K562 (cell line): ENCODE results near the gene LRRC4B. TPM values are rescaled to one million over a fixed set of nuclear protein-coding genes. Genes with fewer than 3 reads are reported as not detected.

ENCODE experiments used
- ARID3A ChIP-seq: IDR thresholded peaks from 2 replicates; pipeline ENCODE4 v1.6.1; 2012; ENCODE audit warnings: low read depth, low read length, improper control_type of control experiment, borderline replicate concordance
- ATF6 ChIP-seq: sonication (generic); formaldehyde crosslinking; IDR thresholded peaks from 2 replicates; pipeline ENCODE4 v1.4.0; 2020; ENCODE audit warnings: mild to moderate bottlenecking, missing genetic modification reagents
- CC2D1A ChIP-seq: fragments of 450-650 bp; IDR thresholded peaks from 2 replicates; pipeline ENCODE4 v1.6.1; 2017; ENCODE audit warnings: mild to moderate bottlenecking
- DIDO1 ChIP-seq: fragments of 450-650 bp; IDR thresholded peaks from 2 replicates; pipeline ENCODE4 v1.6.1; 2016; ENCODE audit warnings: low read depth, missing biosample characterization, missing genetic modification characterization
- NCOR1 ChIP-seq: fragments of 450-650 bp; IDR thresholded peaks from 2 replicates; pipeline ENCODE4 v1.6.1; 2016; ENCODE audit warnings: mild to moderate bottlenecking, moderate library complexity
- REST ChIP-seq, 2 experiments: fragments of 450-650 bp; formaldehyde crosslinking in 1 of 2; IDR thresholded peaks; 2 replicates each; pipeline versions ENCODE4 v1.4.0 to v1.6.1; 2014 to 2020; ENCODE audit warnings: mild to moderate bottlenecking in 2 of 2, borderline replicate concordance in 1 of 2, low read depth in 1 of 2
- SFPQ ChIP-seq: fragments of 200-400 bp; formaldehyde crosslinking; IDR thresholded peaks from 2 replicates; pipeline ENCODE4 v1.6.1; 2017; ENCODE audit warnings: mild to moderate bottlenecking, low read depth, low read length, moderate library complexity
- TFE3 ChIP-seq: fragments of 450-650 bp; formaldehyde crosslinking; IDR thresholded peaks from 2 replicates; pipeline ENCODE4 v1.4.0; 2020; ENCODE audit warnings: mild to moderate bottlenecking, mixed read lengths
- ZNF232 ChIP-seq: sonication (generic); formaldehyde crosslinking; IDR thresholded peaks from 2 replicates; pipeline ENCODE4 v1.8.0; 2022; ENCODE audit warnings: mild to moderate bottlenecking, missing genetic modification reagents
- polyA plus RNA-seq, 8 experiments: library from polyadenylated mRNA; depleted of rRNA in 4 of 8; stranded (reverse) in 5 of 8; unstranded in 3 of 8; fragments of >200 nt; fragmentation: Nextera tagmentation in 2 of 8; fragmentation: Illumina TruSeq in 1 of 8; extraction: Ambion mirVana in 2 of 8; extraction: Trizol in 1 of 8; gene quantifications; 2 replicates each; pipeline versions ENCODE4 v1.2.1 to v1.2.3, GENCODE V29; 2011 to 2014; ENCODE audit warnings: inconsistent platforms in 1 of 8, missing spikeins in 1 of 8
- total RNA-seq, 7 experiments: library from RNA; depleted of rRNA in 6 of 7; stranded (reverse); fragments of >200 nt in 6 of 7; fragmentation: Illumina TruSeq in 2 of 7; extraction: Trizol in 2 of 7; gene quantifications; 2 replicates each; pipeline versions ENCODE4 v1.2.1 to v1.2.3, GENCODE V29; 2011 to 2021; ENCODE audit warnings: low replicate concordance in 1 of 7

The LRRC4B gene
- total and polyA plus RNA-seq, 9 of the 15 experiments (the other 6 are each of a cell fraction or from before 2014, with no cell fraction given): 0.18 to 9.6 (median 2.9) TPM; not detected in 2

- TF ChIP-seq REST (IDR thresholded peaks at IDR 0.05; ENCODE audit: borderline replicate concordance): no peak
- TF ChIP-seq REST (CRISPR knock-in tag; IDR thresholded peaks at IDR 0.05; ENCODE audit: low read depth): no peak
- no peak for TF ChIP-seq ATF6
- no peak for TF ChIP-seq TFE3
- 0 out of 2 replicates have a peak, but pooled peaks have one; percentile 34 for TF ChIP-seq NCOR1
- no peak for TF ChIP-seq SFPQ
- 0 out of 2 replicates have a peak, but pooled peaks have one; percentile 16 for TF ChIP-seq CC2D1A
- TF ChIP-seq DIDO1 (tag): peak; percentile 47; the same call in 1 of the 2 replicates
- no peak for TF ChIP-seq ARID3A
- TF ChIP-seq ZNF232 (CRISPR knock-in tag): no peak
Measured at GRCh38 chr19:50511069-50511822, 57.0 kb downstream of the LRRC4B start, which contains the start of gene JOSD2 (continued).
